LNCaP clone FGC (cell line): ENCODE data around the gene HS3ST3B1.

Experiments used
- DNase-seq: peaks from one replicate; pipeline ENCODE4 v3.0.0-alpha.2; 2011; ENCODE audit warnings: low read depth
- H3K4me3 ChIP-seq: 2 replicates; pipeline ENCODE4 v1.5.1; 2011; ENCODE audit warnings: mild to moderate bottlenecking, low read depth, low read length, control low read depth
- TF ChIP-seq, protein P1 (sequence below): IDR thresholded peaks from 2 replicates; pipeline ENCODE4 v1.5.1; 2012; ENCODE audit warnings: mild to moderate bottlenecking; ENCODE audit not compliant: control insufficient read depth, insufficient read depth; ENCODE audit errors: extremely low read depth

Gene HS3ST3B1

DNA sequence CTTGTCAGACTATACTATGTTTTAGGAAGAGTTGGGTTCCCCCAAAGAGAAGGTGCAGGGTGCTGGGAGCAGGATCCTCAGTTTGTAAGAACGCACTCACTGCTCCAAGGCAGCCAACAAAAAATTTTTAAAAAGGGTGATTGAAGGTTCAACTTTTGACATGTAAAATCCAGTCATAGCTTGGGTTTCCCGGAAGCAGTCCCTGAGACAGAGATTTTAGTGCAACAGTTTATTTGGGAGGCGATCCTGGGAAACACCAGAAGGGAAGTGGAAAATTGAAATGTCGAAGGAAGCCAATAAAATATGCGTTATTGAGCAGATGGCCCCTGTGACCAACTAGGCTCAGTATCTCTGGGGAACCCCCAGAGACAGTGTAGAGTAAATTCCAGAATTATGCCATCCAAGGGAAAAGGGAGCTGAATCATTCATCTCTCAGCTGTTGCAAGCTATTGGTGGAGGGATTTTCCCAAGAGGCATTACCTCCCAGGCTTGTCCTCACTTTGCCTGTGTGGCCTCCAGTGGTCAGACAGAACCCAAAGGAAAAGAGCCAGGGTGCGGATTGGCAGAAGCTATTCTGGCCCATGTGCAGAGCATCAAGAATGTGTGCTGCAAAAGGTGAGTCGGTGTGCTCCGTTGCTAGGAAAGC lies 72.9 kb downstream of the HS3ST3B1 start:
- TF ChIP-seq, protein P1, sequence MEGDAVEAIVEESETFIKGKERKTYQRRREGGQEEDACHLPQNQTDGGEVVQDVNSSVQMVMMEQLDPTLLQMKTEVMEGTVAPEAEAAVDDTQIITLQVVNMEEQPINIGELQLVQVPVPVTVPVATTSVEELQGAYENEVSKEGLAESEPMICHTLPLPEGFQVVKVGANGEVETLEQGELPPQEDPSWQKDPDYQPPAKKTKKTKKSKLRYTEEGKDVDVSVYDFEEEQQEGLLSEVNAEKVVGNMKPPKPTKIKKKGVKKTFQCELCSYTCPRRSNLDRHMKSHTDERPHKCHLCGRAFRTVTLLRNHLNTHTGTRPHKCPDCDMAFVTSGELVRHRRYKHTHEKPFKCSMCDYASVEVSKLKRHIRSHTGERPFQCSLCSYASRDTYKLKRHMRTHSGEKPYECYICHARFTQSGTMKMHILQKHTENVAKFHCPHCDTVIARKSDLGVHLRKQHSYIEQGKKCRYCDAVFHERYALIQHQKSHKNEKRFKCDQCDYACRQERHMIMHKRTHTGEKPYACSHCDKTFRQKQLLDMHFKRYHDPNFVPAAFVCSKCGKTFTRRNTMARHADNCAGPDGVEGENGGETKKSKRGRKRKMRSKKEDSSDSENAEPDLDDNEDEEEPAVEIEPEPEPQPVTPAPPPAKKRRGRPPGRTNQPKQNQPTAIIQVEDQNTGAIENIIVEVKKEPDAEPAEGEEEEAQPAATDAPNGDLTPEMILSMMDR: no peak
- no peak for DNase-seq
- no peak overlapping the region for H3K4me3 ChIP-seq

DNA sequence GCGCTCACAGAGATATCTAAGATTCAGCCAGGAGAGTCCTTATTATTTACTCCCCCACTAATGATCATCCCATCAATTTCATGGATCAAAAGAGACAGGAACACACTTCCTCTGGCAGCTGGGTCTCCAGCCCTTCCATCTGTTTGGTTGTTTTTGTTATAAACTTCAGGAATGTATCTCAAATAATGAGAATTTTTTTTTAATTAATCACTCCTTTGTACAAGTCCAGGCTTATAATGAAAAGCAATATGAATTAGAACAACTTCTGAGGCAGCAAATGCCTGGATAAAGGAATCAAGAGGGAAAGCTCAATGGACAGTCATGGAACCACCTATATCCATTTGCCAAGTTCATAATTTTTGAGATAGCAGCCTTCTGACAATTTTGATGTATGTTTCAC lies 73.4 kb downstream of the HS3ST3B1 start:
- TF ChIP-seq, protein P1: no peak
- DNase-seq: no peak
- H3K4me3 ChIP-seq: no peak overlapping the region

DNA sequence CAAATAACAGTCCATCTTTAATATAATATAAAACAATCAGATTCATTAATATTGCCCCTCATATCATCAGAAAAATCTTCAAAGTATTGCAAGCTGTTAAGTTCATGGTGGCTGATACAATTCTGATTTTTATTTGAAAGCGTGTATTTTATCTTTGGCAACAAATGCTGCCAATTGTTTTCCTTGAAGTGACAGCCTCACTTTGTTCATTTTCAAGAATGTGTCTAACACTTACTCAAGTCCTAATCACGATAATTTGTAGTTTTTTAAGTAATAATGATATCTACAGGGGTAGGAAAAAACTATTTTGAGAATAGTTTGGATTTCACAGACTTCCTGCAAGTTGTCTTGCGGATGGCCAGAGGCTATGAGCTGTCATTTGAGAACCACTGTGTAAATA lies 75.8 kb downstream of the HS3ST3B1 start:
- no peak for DNase-seq
- H3K4me3 ChIP-seq: no peak overlapping the region
- TF ChIP-seq, protein P1: no peak

DNA sequence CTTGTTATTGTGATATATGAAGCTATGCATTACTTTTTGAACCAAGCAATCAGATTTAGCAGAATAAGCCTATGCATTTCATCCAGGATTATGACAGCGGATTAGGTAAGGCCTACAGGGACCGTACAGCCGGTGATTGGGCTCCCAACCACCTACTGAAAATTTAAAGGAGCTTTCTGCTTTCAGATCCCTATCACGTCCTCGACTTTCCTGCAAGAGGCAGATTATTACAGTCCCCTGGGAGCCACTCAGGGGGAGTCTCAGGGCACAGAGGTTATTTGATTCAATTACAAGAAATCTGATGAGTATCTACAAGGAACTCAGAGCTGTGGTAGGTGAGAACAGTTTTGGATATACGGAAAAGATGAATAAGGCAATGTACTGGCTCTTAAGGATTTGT lies 80.7 kb downstream of the HS3ST3B1 start:
- TF ChIP-seq, protein P1: no peak
- no peak overlapping the region for H3K4me3 ChIP-seq
- DNase-seq: no peak

DNA sequence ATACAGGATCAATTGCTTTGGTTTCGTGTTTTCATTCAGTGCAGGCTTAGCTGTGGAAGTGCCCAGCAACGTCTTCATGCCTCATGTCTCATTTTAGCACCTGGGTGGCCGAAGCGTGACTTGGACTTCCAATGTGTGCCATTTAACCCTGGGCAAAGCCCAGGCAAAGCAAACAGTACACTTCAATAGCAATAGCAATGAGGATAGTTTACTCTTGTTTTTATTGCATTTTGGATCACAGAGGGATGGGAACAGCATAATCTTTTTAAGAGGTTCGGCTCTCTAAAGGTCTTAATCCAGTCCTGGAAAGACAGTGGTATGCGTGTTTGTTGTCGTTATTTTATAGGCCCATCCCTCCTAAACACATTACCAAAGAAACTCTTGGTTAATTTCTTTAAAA lies 86.2 kb downstream of the HS3ST3B1 start:
- H3K4me3 ChIP-seq: no peak overlapping the region
- TF ChIP-seq, protein P1: no peak
- DNase-seq: peak; percentile 66

DNA sequence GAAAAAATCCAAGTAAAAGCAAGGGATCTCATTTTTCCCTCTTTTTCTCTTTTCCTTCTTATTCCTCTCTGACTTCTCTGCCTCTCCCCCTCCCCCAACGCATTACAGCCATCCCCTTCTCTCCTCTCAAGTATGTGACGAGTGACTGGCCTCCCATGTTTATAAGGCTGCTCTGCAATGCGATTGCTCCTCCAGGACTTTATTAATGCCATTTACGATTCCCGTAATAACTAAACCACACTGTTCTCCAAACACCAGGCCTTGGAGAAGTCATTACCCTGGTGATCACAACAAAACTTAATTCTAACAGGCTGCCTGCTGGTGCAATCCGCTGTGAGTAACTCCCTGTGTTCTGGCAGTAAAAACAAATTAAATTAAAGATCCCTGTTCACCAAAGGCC lies 88.8 kb downstream of the HS3ST3B1 start:
- TF ChIP-seq, protein P1: no peak
- H3K4me3 ChIP-seq: no peak overlapping the region
- no peak for DNase-seq

DNA sequence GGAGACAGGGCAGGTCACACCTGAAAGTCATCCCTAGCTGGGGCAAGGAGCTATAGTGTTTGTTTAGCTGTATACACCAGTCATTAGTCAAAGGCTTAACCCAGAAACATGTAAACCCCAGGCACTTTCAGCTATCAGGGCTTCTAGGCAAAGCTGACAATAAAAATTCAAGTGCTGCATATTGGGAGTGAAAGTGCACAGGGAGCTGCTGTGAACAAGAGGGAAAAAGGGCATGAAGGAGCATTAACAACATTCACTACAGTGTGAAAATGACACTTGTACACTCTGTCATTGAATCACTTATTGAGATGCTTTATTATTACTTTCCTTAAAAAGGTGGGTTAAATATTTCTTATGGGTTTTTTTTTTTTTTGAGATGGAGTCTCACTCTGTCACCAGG lies 92.8 kb downstream of the HS3ST3B1 start:
- TF ChIP-seq, protein P1: no peak
- no peak for DNase-seq
- H3K4me3 ChIP-seq: no peak overlapping the region
